ENCODE data around the gene GGTA1.
A peak's percentile ranks its signal among the peaks of the same experiment; 100 is the strongest.
"Not testable (repeated sequence)": the region's sequence is repeated elsewhere in the genome, so short reads cannot be mapped to it uniquely, and the experiment has no call there.

Gene GGTA1

DNA sequence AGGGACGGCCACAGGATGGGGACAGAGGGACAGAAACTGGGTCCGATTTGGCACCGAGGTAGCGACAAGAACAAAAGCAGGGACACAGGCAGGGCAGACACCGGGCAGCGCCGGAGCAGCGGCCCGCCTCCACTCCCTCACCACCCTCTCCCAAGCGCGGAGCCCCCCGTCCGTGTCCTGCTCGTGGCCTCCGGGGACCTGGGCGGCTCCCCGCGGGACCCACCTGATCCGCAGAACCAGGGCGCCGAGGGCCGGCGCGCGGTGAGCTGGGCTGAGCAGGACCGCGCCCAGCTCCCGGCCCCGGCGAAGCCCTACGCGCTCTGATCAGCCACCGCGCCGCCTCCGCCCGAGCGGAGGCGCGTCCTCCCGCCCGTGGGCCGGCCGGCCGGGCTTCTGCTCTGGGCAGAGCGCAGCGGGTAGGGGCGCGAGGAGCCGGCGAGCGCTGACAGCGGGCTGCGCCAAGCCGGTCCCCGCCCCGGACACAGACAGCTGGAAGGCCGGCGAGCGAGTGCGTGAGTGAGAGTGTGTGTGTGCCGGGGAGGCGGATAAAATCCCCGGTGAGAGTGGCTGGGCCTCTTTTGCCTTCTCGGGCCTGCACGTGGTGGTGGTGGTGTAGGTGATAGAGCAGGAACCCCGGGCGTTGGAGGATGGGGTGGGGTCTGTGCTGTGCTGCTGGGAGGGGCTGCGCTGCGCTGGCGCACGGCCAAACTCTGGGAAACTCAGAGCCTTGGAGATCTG lies at the start of gene GGTA1:
TSS of gene GGTA1 (minus strand) at position 418 of the 738 bp plus-strand sequence. CDS start 31,922 bp downstream, outside the sequence.
- peak; percentile 22 for DNase-seq (ENCODE audit: low read depth)
- H3K4me3 ChIP-seq (ENCODE audit: low read depth, low read length) = peak within 1 kb of the TSS; percentile 49

DNA sequence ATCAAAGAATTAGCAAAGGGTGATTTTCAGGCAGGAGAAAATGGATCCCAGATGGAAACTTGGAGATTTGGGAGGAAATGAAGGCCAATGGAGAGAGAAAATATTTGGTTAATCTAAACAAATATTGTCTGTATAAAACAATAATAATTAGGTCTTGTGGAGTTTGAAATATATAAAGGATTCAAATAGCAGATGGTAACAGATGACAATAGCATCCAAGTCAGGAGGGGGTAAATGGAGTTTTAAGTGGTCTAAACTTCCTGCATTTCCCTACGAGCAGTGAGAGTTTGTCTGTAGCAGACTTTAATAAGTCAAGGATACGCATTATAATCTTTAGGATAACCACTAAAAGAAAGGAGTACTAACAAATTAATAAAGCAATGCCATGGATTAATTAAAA lies 49.0 kb upstream of the GGTA1 start:
- H3K4me3 ChIP-seq (ENCODE audit: low read depth, low read length) = no peak overlapping the region
- DNase-seq (ENCODE audit: low read depth) = no peak

DNA sequence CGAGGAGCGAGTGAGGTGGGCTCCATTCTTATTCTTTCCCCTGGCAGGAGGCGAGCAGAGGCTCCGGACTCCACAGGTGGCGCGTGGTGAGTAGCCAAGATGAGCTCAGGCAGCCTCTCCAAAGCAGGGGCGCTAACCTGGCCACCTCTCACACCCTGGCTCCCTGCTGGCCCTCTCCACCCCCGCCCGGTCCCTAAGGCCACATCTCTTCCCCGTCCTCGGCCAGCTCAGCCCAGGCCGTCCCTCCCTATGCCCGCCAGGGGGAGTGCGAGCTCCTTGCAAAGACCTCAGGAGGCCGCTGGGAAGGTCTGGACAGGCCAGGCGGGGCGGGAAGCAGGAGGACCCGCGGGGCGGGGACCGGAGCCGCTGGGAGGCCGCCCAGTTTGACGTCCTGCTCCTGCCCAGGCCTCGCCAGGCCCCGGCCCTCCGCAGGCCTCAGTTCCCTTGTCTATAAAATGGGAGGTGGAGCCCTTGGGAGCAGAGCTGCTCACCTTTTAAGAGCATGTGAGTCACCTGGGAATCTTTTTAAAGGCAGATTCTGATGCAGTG lies 46.3 kb upstream of the GGTA1 start:
- DNase-seq (ENCODE audit: low read depth) = peak; percentile 70
- H3K4me3 ChIP-seq (ENCODE audit: low read depth, low read length) = peak overlapping the region; percentile 9

DNA sequence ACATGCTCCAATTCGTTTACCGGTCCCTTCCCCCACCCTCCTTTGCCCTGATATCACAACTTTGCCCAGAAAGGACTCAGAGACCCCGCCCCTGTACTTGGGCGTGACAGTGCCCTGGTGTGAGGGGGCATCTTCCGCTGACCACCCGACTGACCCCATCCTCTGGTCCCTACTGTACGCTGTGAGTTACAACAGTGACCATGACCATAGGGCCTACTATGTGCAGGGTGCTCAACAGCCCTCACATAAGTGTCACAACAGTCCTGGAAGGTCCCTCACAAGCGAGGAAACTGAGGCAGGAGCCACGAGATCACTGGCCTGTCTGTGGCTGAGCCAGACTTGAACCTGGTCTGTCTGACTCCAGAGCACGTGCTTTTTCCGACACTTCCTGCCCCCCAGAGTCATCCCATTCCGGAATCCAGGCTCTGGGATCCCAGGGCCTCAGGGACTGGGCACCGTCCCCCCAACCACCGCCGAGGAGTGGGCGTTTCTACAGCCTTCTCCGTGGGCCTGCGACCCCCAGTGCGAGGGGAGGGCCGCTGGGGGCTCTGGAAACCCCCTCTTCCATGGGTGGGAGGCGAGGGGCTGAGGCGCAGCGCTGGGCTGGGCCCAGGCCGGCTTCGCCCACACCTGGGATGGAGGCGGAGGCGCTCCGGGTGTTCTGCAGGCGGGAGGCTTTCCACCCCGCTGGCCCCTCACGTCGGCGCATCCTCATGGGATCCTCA lies 45.7 kb upstream of the GGTA1 start:
- H3K4me3 ChIP-seq (ENCODE audit: low read depth, low read length) = no peak overlapping the region

DNA sequence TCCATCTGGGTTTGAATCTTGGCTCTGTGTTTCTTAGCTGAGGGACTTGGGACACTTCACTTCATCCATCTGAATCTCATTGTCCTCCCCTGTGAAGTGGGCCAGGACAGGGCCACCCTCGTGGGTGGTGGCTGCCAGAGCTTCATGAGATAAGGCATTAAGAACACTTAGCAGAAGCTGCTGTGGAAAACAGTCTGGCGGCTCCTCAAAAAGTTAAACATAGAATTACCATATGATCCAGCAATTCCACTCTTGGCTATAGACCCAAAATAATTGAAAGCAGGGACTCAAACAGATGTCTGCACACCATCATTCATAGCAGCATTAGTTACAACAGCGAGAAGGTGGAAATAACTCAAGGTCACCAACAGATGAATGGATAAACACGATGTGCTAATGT lies 42.4 kb upstream of the GGTA1 start:
- no peak for DNase-seq (ENCODE audit: low read depth)
- no peak overlapping the region for H3K4me3 ChIP-seq (ENCODE audit: low read depth, low read length)

More for the DNA sequence above, 45.7 kb upstream of the GGTA1 start:
- no peak for DNase-seq (ENCODE audit: low read depth)

DNA sequence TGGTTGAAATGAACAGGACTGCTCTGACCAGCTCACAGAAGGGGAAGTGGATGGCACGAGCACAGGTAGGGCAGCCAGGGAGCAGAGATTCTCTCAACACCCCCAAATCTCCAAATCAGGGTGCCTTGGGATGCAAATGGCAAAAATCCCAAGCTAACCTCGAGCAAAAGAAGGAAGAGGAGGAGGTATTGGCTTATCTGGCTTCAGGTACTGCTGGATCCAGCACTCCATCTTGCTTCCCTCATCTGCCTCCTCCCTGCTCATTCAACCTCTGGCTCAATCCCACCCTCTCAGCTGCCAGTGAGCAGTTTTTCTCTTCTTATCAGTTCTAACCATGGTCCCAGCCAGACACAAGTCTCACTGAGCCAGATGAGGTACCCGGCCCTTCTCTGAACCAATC lies 41.6 kb upstream of the GGTA1 start:
- no peak for DNase-seq (ENCODE audit: low read depth)
- no peak overlapping the region for H3K4me3 ChIP-seq (ENCODE audit: low read depth, low read length)

DNA sequence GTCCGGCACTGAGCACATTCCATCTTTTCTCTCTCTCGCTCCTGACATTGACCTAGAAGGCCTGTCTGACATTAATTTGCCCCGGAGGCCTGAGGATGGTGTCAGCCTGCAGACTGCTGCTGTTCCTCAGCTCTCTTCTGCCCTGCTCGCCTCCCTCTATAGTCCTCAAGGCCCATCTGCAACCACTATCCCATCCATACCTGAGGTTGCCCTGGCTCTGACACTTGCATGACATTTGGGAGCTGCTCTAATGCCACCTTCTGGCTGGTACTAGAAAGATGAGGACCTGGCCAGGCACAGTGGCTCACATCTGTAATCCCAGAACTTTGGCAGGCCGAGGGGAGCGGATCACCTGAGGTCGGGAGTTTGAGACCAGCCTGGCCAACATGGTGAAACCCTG lies 38.6 kb upstream of the GGTA1 start:
- DNase-seq (ENCODE audit: low read depth) = no peak
- no peak overlapping the region for H3K4me3 ChIP-seq (ENCODE audit: low read depth, low read length)

DNA sequence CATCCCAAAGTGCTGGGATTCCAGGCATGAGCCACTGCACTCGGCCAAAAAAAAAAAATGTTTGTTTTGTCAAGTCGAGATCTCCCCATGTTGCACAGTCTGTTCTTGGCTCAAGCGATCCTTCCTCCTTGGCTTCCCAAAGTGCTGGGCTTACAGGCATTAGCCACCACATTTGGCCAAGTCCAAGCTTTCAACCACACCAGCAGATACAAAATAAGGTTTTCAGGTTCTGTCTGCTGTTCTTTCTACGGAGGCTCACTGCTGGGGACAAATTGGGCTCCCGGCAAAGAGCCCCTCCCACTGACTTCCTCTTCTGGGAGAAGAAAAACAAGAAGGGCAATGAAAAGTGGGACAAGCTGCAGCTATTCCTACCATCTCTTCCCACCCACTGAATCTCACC lies 37.6 kb upstream of the GGTA1 start:
- DNase-seq (ENCODE audit: low read depth) = no peak
- H3K4me3 ChIP-seq (ENCODE audit: low read depth, low read length) = no peak overlapping the region

DNA sequence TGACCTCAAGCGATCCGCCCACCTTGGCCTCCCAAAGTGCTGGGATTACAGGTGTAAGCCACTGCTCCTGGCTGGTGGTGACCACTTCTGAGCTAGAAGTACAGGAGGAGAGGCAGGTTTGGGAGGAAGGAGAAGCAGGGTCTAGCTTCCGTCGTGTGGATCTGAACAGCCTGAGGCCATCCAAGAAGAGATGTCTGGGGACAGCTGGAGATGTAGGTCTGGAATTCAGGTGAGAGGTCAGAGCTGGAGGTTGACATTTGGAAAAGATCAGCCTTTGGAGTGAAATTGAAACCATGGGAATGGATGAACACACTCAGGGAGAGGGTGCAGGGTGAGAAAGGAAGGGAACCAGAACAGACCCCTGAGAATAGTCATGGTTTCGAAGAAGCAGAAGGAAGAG lies 33.2 kb upstream of the GGTA1 start:
- no peak overlapping the region for H3K4me3 ChIP-seq (ENCODE audit: low read depth, low read length)
- no peak for DNase-seq (ENCODE audit: low read depth)

DNA sequence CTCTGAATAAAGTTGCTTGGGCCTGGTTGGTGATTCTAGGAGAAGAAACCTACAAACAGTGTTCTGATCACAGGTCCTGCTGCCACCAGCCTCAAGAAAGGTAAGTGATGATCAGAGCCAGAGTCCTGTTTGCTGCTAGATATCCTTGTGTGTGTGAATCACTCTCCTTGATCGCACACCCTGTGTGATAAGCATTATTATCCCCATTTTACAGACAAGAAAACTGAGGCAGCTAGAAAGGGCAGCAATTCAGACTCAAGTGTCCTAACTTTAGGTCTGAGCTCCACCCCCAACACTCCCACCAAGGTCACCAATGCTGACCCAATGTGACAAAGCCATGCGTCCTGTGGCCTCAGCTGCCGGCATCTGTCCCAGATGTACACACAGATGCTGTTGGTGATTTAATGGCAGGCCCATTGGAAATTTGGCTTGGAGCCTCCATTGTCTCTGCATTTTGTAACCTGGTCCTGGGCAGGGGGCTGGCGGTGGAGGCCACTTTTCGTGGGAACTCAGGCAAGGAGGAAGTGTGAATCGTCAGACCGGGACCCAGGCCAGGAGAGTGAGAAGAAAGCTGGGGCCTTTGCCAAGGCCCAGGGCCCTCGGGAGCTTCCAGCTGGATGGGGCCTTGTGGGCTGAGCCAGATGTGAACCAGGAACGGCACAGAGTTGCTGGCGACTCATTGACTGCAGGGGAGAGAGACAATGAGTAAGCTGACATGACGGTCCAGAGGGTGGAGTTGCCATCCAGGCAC lies 29.8 kb upstream of the GGTA1 start:
- DNase-seq (ENCODE audit: low read depth) = peak; percentile 97
- H3K4me3 ChIP-seq (ENCODE audit: low read depth, low read length) = no peak overlapping the region

DNA sequence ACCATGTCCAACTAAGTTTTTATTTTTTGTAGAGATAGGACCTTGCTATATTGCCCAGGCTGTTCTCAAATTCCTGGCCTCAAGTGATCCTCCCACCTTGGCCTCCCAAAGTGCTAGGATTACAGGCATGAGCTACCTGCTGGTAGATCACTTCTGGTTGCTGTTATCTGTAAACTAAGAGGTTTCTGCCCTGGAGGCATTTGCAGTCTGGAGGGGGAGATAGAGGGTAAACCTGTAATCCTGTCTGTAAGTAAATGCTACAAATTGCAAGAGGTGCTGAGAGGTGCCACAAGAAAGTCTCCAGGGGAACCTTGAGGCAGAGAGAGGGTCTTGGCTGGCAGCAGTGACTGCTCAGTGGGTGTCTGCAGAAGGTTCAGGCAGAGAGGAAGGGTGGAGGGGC lies 29.0 kb upstream of the GGTA1 start:
- no peak for DNase-seq (ENCODE audit: low read depth)

DNA sequence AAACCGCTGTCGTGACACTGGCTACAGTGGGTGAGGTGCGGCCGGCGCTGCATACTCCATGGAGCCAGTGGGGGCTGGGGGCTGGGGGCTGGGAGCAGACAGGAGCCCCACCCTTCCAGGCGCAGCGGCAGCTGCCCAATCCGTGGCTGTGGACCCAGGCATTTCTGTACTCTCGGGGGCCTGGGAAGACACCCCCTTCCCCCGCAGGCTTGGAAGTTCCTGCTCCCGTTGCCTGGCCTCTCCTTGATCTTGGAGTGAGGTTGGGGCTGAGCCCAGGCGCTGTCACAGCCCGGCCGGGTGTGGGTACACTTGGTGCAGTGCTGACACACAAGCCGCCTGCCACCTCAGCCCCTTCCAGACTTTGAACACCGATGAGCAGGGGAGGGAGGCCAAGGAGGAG lies 27.7 kb upstream of the GGTA1 start:
- H3K4me3 ChIP-seq (ENCODE audit: low read depth, low read length) = no peak overlapping the region
- no peak for DNase-seq (ENCODE audit: low read depth)

More for the DNA sequence above, 29.0 kb upstream of the GGTA1 start:
- H3K4me3 ChIP-seq (ENCODE audit: low read depth, low read length) = no peak overlapping the region

DNA sequence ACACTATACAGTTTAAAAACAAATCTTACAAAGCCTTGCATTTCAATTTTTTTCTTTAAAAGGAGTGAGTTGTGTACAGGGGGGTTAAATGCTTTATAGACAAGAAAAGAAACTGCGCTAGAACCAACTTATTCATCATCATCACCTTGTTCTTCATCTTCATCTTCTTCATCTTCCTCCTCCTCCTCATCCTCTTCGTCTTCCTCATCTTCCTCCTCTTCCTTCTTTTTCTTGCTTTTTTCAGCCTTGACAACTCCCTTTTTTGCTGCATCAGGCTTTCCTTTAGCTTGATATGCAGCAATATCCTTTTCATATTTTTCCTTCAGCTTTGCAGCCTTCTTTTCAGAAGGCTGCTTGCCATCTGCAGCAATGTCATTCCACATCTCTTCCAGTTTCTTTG lies 20.0 kb upstream of the GGTA1 start:
- H3K4me3 ChIP-seq (ENCODE audit: low read depth, low read length); DNase-seq (ENCODE audit: low read depth): not testable (repeated sequence)

DNA sequence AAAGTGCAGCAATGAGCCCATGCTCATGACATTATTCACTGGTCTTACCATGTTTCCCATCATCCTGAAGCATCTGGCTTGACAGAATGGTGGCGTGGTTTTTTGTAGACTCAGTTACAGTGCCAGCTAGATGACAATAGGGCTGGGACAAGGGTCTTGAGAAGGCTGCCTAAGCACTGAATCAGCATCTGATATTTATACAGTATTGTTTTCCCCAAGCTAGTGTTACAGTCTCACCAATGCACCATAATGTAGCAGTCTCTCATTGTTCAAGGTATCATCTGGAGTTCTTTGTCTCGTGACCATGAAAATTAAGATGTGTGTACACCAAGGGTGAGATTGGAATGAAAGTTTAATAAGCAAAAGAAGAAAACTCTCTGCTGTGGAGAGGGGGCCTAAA lies 19.0 kb upstream of the GGTA1 start:
- H3K4me3 ChIP-seq (ENCODE audit: low read depth, low read length) = no peak overlapping the region
- no peak for DNase-seq (ENCODE audit: low read depth)

DNA sequence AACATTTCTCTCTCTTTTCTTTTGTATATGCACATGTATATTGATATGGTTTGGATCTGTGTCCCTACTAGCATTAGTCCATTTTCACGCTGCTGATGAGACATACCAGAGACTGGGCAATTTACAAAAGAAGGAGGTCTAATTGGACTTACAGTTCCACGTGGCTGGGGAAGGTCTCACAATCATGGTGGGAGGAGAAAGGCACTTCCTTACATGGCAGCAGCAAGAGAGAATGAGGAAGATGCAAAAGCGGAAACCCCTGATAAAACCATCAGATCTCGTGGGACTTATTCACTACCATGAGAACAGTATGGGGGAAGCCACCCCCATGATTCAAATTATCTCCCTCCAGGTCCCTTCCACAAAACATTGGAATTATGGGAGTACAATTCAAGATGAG lies 13.5 kb upstream of the GGTA1 start:
- not testable (repeated sequence) for DNase-seq (ENCODE audit: low read depth); H3K4me3 ChIP-seq (ENCODE audit: low read depth, low read length)

DNA sequence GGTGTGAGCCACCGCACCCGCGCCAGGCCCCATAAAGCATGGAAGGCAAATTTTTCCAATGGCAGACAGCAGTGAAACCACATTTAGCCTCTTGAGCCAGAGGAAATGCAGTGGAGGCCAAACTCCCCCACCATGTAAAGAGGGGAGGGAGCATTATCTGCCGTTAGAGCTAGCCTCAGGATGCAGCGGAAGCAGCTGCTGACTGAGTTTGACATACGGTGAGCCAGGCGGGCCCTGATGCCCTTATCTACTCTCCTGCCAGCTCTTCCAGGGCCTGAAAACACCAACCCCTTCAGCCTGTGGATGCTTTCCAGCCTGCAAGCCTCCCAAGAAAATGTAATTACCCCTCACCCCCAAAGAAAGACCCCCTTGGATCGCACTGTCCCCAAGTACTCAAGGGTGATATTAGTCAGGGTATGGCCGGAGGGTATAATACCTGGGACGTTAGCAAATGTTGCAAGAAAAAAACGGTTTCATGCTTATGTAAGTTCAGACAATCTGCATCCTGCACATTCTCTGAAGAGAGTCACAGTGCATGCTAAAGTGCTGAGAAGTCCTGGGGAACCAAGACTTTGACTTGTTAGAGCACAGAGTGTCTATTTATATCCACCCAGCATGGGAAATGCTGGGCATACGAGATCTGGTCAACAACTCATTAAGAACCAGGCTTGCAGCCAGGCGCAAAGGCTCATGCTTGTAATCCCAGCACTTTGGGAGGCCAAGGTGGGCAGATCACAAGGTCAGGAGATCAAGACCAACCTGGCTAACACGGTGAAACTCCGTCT lies 11.3 kb upstream of the GGTA1 start:
- no peak overlapping the region for H3K4me3 ChIP-seq (ENCODE audit: low read depth, low read length)
- DNase-seq (ENCODE audit: low read depth) = no peak

DNA sequence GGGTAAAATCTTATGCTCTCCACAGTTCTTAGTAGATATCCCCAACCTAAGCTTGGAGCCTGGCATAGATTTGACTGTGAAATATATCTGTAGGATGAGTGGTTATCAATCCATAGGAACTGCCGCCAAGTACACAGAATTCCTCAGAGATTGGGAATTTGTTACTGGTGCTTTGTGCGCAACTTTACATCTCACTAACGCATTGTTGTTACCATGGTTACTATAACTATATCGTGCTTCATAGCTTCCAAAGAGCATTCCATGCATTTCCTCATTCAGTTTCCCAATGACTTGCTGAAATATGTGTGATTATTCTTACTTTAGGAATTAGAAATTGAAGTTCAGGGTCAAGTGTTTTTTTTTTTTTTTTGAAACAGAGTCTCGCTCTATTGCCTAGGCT lies 9.5 kb upstream of the GGTA1 start:
- H3K4me3 ChIP-seq (ENCODE audit: low read depth, low read length) = no peak overlapping the region
- DNase-seq (ENCODE audit: low read depth) = no peak

DNA sequence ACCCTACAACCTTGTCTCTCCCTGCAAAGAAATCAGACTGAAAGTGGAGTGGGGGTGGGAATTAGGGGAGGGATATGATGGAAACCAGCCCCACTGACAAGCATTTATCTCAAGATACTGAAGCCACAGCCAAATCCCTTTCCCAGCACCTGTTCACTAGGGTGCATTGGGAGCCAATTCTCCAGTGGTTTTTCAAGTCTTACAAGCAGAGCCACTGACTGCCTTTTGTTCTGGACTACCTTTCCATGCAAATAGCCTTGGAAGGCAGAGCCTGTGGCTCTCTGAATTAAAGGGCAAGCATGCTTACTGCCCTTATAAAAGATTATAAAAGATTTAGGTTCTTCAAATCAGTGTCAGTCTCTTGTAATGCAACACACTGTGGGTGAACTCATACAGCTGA lies 8.8 kb upstream of the GGTA1 start:
- DNase-seq (ENCODE audit: low read depth) = no peak
- no peak overlapping the region for H3K4me3 ChIP-seq (ENCODE audit: low read depth, low read length)
